ENCODE measurements around the gene URAD.
A peak's percentile ranks its signal among the peaks of the same experiment; 100 is the strongest.

The URAD gene

DNA sequence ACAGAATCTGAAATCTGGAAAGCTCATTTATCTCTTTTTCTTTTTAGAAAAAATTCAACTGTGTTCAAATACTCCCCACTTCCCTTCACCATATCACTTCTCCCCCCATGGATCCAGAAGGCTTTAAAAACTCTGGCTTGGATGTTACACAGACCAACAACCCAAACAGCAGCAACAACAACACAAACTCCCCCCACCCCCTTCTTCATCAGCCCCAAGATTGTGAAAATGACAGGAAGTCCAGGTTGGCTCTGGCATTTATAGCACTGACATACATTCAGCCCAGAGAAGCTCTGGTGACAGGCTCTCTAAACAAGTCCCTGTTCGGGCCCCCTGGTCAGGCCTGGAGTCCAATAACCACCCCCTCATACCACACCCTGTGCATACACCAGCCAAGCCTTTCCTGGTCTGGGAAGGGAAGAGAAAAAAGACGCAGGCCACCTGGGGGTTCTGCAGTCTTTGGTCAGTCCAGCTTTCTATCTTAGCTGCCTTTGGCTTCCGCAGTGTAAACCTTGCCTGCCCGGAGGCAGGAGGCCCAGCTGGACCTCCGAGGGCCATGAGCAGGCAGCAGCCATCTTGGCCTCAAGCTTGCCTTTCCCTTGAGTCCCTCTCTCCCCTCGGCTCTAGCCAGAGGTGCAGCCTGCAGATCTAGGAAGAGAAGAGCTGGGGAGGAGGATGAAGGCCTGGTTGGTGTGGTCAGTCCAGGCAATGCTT lies 26.2 kb downstream of the URAD start:
- Histone ChIP-seq H3K4me3 (ENCODE audit: low read length) (no peak overlapping the region), H3K9ac (ENCODE audit: low read depth, low read length) (no peak overlapping the region), H3K27me3 (ENCODE audit: insufficient read depth, low read length) (peaks cover 100% of the 10 kb centered on the region)

DNA sequence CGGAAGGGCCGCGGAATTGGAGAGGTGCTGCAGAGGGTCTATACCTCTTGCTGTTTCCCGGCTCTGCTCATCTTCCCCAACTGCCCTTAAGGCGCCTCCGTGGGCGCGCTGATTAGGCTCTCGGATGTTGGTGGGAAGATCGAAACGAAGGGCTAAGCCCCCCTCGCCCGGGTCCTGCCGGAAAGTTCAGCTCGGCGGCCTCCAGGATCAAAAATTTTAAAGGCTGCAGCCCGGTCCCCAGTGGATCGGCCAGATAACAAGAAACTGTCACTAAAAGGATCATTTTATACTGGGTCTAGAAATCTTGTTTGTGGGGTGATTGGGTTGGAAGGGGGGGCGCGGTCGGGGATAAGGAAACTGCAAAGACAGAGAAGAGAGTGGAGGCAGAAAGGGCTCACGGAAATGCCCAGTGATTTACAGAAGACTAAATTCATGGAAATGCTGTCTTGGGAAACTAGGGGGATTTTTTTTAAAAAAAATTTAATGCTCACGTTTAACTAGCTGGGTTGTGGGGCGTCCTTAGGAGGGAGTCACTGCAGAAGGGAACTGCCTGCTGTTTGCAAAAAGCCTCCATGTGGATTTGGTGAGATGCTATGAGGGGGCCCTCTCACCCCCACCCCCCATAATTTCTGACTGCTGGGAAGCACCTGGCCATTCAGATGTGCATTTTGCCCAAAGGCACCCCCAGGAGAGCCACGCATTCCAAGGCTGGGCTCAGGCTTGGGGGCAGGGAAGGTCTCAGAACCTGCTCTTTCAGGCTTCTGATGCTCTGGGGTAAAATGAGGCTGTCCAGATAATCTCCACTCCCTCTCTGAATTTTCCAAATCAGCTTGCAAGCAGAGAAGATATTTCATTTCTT lies 27.0 kb downstream of the URAD start:
- no peak overlapping the region for H3K9ac ChIP-seq (ENCODE audit: low read depth, low read length)
- peaks cover 22% of the 10 kb centered on the region for H3K4me1 ChIP-seq (ENCODE audit: insufficient read depth, low read length)
- H3K4me3 ChIP-seq (ENCODE audit: low read length): peak overlapping the region; percentile 12; the same call in 1 of the 2 replicates

More for the DNA sequence above, 26.2 kb downstream of the URAD start:
- Histone ChIP-seq H3K9me3 (ENCODE audit: insufficient read depth, low read depth, low read length) (peaks cover 2% of the 10 kb centered on the region; the same call in 1 of the 2 replicates), H3K27ac (ENCODE audit: low read length) (no peak overlapping the region), H3K36me3 (ENCODE audit: insufficient read depth, low read depth, low read length) (no peaks in the 10 kb centered on the region), H3K4me1 (ENCODE audit: insufficient read depth, low read length) (peaks cover 22% of the 10 kb centered on the region)

DNA sequence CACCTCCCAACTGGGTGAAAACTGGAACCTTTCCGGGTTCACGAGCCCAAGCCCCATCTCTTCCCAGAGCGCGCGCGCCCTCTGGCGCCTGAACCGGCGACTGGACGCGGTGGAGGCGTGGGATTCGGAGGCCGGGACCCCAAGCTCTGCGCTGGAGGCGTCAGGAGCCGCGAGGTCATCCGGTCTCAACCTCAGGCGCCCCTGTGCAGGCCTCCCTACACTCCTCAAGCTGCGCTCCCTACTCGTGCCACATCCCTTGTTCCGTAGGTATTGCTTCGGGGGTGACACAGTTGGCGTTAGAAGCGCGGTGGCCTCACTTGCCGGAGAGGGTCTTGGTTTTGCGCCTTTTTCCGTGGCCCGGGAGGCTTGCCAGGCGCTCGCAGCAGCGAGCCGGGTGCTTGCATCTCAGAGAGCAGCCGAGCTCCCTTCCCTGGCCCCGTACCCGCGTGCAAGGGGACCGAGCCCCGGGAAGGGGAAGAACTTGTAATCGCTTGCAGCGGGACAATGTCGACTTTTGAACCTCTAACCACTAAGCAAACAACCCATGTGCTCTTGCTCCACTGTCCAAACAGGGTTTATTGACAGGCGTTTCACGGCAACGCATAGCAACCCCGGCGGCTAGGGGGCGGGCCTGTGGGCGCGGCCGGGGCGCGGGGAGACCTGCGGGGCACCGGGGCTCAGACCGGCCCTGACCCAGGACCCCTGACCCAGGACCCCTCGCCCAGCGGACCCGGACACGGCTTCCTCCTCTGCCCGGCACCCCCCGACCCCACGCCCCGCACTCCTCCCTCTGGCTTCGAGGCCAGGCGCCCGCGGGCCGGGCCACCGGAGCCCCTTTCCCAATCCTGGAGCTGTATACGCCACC lies 27.9 kb downstream of the URAD start:
- Histone ChIP-seq H3K27me3 (ENCODE audit: insufficient read depth, low read length) (peaks cover 100% of the 10 kb centered on the region), H3K36me3 (ENCODE audit: insufficient read depth, low read depth, low read length) (no peaks in the 10 kb centered on the region), H3K9ac (ENCODE audit: low read depth, low read length) (no peak overlapping the region), H3K4me3 (ENCODE audit: low read length) (peak overlapping the region; percentile 12; the same call in 1 of the 2 replicates), H3K9me3 (ENCODE audit: insufficient read depth, low read depth, low read length) (no peaks in the 10 kb centered on the region), H3K4me1 (ENCODE audit: insufficient read depth, low read length) (peaks cover 21% of the 10 kb centered on the region), H3K27ac (ENCODE audit: low read length) (no peak overlapping the region)

More for the DNA sequence above, 27.0 kb downstream of the URAD start:
- no peaks in the 10 kb centered on the region for H3K9me3 ChIP-seq (ENCODE audit: insufficient read depth, low read depth, low read length)
- no peaks in the 10 kb centered on the region for H3K36me3 ChIP-seq (ENCODE audit: insufficient read depth, low read depth, low read length)
- H3K27ac ChIP-seq (ENCODE audit: low read length): no peak overlapping the region
- H3K27me3 ChIP-seq (ENCODE audit: insufficient read depth, low read length): peaks cover 100% of the 10 kb centered on the region

GRCh38 chr13:27959976-27960361 lies 28.5 kb downstream of the URAD start:
- no peak overlapping the region for H3K4me3 ChIP-seq (ENCODE audit: low read length)

DNA sequence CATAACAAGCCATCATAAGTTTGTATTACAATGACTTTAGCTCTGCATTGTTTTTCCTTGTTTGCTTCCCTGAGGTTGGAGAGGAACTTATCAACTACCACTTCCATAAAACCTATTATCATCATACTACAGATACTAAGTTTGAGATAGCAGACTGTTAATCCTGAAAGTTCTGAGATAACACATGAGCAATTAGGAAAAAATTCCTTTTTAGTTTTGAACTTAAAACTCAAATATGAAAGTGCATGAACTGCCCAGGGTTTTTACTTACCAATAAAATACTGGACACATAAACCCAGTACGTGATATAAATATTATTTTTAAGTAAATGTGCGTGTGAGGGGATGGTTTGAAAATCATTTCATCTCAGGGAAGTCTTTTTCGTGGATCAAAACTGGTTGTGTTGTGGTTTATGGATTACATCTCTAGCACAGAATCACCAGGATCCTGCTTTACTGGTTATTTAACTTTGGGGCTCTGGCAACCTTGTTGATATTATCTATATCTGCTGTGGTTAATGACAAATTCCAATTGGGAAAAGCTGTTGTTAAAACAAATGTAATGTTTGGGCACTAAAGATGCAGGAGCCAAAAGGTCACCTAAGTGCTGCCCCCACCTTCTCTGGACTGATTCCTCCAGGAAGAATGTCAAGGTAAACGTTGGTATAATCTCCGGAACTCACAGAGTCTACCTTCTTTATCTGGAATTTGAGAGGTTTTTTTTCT lies 31.8 kb downstream of the URAD start:
- H3K9ac ChIP-seq (ENCODE audit: low read depth, low read length): no peak overlapping the region
- H3K27ac ChIP-seq (ENCODE audit: low read length): no peak overlapping the region
- H3K27me3 ChIP-seq (ENCODE audit: insufficient read depth, low read length): peaks cover 100% of the 10 kb centered on the region
- H3K9me3 ChIP-seq (ENCODE audit: insufficient read depth, low read depth, low read length): no peaks in the 10 kb centered on the region
- no peaks in the 10 kb centered on the region for H3K36me3 ChIP-seq (ENCODE audit: insufficient read depth, low read depth, low read length)
- peaks cover 10% of the 10 kb centered on the region; the same call in 1 of the 2 replicates for H3K4me1 ChIP-seq (ENCODE audit: insufficient read depth, low read length)
- H3K4me3 ChIP-seq (ENCODE audit: low read length): no peak overlapping the region

More at GRCh38 chr13:27959976-27960361, 28.5 kb downstream of the URAD start:
- peaks cover 17% of the 10 kb centered on the region for H3K4me1 ChIP-seq (ENCODE audit: insufficient read depth, low read length)
- no peaks in the 10 kb centered on the region for H3K9me3 ChIP-seq (ENCODE audit: insufficient read depth, low read depth, low read length)
- H3K27me3 ChIP-seq (ENCODE audit: insufficient read depth, low read length): peaks cover 100% of the 10 kb centered on the region
- H3K36me3 ChIP-seq (ENCODE audit: insufficient read depth, low read depth, low read length): no peaks in the 10 kb centered on the region
- H3K9ac ChIP-seq (ENCODE audit: low read depth, low read length): no peak overlapping the region
- no peak overlapping the region for H3K27ac ChIP-seq (ENCODE audit: low read length)

DNA sequence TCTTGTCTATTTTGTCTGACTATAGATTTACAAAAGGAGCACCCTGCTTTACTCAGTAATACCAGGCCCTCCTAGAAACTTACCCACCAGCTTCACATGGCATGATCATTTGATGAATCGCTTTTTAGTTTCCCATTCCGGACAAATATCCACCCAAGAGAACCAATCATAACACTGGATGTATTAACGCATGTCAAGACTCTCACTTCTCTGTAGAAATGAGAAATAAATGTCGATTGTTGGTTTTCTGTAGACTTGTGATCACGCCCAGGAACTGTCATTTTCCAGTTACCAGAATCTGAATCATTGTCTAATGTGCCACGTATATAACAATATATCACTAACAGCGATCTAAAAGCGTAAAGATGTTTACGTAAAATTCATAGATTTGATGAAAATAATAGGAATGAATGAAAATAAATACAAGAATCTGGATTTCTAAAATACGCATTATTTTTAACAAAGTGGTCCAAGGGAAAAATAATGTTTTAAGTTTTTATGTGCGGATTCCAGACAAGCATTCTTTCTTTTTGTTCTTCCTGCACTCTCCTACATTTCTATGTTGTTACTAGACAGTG lies 33.4 kb downstream of the URAD start:
- H3K4me1 ChIP-seq (ENCODE audit: insufficient read depth, low read length): no peaks in the 10 kb centered on the region
- H3K9ac ChIP-seq (ENCODE audit: low read depth, low read length): no peak overlapping the region
- H3K36me3 ChIP-seq (ENCODE audit: insufficient read depth, low read depth, low read length): no peaks in the 10 kb centered on the region
- H3K27me3 ChIP-seq (ENCODE audit: insufficient read depth, low read length): peaks cover 100% of the 10 kb centered on the region
- no peak overlapping the region for H3K4me3 ChIP-seq (ENCODE audit: low read length)
- no peaks in the 10 kb centered on the region for H3K9me3 ChIP-seq (ENCODE audit: insufficient read depth, low read depth, low read length)
- H3K27ac ChIP-seq (ENCODE audit: low read length): no peak overlapping the region

- H3K27ac ChIP-seq (ENCODE audit: low read length): no peak overlapping the region
- H3K4me3 ChIP-seq (ENCODE audit: low read length): peak overlapping the region; percentile 51; the same call in 1 of the 2 replicates
- peaks cover 100% of the 10 kb centered on the region for H3K27me3 ChIP-seq (ENCODE audit: insufficient read depth, low read length)
Measured at GRCh38 chr13:27954406-27954851, 34.1 kb downstream of the URAD start.

GRCh38 chr13:27953676-27954405 lies 34.7 kb downstream of the URAD start:
- peak overlapping the region; percentile 55; the same call in 1 of the 2 replicates for H3K4me3 ChIP-seq (ENCODE audit: low read length)
- no peaks in the 10 kb centered on the region for H3K36me3 ChIP-seq (ENCODE audit: insufficient read depth, low read depth, low read length)
- H3K9me3 ChIP-seq (ENCODE audit: insufficient read depth, low read depth, low read length): no peaks in the 10 kb centered on the region
- no peaks in the 10 kb centered on the region for H3K4me1 ChIP-seq (ENCODE audit: insufficient read depth, low read length)
- H3K27ac ChIP-seq (ENCODE audit: low read length): no peak overlapping the region
- H3K9ac ChIP-seq (ENCODE audit: low read depth, low read length): no peak overlapping the region
- peaks cover 100% of the 10 kb centered on the region for H3K27me3 ChIP-seq (ENCODE audit: insufficient read depth, low read length)

More at GRCh38 chr13:27954406-27954851, 34.1 kb downstream of the URAD start:
- Histone ChIP-seq H3K9ac (ENCODE audit: low read depth, low read length) (no peak overlapping the region), H3K36me3 (ENCODE audit: insufficient read depth, low read depth, low read length) (no peaks in the 10 kb centered on the region), H3K9me3 (ENCODE audit: insufficient read depth, low read depth, low read length) (no peaks in the 10 kb centered on the region), H3K4me1 (ENCODE audit: insufficient read depth, low read length) (no peaks in the 10 kb centered on the region)

- H3K27ac ChIP-seq (ENCODE audit: low read length): no peak overlapping the region
- no peaks in the 10 kb centered on the region for H3K4me1 ChIP-seq (ENCODE audit: insufficient read depth, low read length)
- H3K9me3 ChIP-seq (ENCODE audit: insufficient read depth, low read depth, low read length): no peaks in the 10 kb centered on the region
- H3K36me3 ChIP-seq (ENCODE audit: insufficient read depth, low read depth, low read length): no peaks in the 10 kb centered on the region
- H3K27me3 ChIP-seq (ENCODE audit: insufficient read depth, low read length): peaks cover 98% of the 10 kb centered on the region
- peak overlapping the region; percentile 55; the same call in 1 of the 2 replicates for H3K4me3 ChIP-seq (ENCODE audit: low read length)
- no peak overlapping the region for H3K9ac ChIP-seq (ENCODE audit: low read depth, low read length)
Measured at GRCh38 chr13:27952876-27953675, 35.4 kb downstream of the URAD start.

All from iPS-20b (cell line).